ENCODE results near the gene PITX1.
"Not testable (repeated sequence)": the region's sequence is repeated elsewhere in the genome, so short reads cannot be mapped to it uniquely, and the experiment has no call there.

The PITX1 gene

DNA sequence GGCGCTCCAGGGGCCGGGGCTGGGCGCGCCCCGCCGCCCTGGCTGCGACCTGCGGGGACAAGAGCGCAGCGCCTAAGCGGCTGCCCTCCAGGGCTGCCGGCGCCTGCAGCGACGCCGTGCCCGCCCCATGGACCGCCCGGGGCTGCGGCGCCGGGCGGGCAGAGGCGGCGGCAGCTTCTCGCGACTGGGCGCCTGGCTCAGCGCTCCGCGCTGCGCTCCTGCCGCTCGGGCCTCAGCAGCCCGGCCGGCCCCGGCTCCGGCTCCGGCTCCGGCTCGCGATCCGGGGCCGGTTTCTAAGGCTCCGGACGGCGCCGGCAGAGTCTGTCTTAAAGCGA, at the start of gene PITX1:
TSS of gene PITX1 (minus strand) at position 328 of the 335 bp plus-strand sequence. CDS start 347 bp downstream, outside the sequence.
- DNase-seq: no peak

DNA sequence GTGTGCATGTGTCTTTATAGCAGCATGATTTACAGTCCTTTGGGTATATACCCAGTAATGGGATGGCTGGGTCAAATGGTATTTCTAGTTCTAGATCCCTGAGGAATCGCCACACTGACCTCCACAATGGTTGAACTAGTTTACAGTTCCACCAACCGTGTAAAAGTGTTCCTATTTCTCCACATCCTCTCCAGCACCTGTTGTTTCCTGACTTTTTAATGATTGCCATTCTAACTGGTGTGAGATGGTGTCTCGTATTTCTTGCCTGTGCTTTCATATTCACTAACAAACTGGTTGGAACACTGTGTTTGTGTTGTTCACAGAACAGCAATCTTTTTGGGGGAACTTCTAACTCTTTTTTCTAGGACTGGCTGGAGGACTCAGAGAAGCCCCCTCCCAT, 49.3 kb upstream of the PITX1 start:
- DNase-seq: not testable (repeated sequence)

DNA sequence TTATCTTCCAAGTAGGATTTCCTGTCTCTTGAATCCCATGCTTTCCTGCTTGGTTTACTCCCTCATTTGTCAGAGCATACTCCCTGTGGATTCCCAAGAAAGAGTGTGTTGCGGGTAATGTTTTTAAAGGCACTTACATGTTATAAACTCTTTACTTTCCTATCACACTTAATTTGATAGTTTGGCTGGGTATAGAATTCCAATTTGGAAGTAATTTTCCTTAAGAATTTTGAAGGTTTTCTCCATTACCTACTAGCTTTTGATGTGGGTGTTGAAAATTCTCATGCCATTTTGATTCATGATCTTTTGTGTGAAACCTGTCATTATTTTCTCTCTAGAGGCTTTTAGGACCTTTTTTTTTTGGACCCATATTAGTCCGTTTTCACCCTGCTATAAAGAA, 47.2 kb upstream of the PITX1 start:
- DNase-seq: no peak

DNA sequence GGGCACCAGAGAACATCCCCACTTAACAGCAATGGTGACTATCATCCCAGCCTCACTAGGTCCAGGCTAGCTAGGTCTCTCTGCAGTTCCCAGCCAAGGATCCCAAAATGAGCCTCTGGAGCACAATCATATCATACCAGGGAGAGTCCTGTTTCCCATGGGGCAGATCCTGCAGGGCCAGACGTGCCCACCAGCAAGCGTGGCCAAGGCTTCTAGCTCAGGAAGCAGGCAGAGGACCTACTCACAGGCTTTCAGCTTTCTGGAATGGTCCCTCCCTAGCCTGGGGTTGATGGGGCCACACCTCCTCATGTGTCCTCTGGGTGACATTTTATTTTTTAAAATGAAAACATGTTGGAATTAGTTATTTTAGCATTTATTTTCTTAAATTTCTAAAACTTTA, 45.7 kb upstream of the PITX1 start:
- no peak for DNase-seq

DNA sequence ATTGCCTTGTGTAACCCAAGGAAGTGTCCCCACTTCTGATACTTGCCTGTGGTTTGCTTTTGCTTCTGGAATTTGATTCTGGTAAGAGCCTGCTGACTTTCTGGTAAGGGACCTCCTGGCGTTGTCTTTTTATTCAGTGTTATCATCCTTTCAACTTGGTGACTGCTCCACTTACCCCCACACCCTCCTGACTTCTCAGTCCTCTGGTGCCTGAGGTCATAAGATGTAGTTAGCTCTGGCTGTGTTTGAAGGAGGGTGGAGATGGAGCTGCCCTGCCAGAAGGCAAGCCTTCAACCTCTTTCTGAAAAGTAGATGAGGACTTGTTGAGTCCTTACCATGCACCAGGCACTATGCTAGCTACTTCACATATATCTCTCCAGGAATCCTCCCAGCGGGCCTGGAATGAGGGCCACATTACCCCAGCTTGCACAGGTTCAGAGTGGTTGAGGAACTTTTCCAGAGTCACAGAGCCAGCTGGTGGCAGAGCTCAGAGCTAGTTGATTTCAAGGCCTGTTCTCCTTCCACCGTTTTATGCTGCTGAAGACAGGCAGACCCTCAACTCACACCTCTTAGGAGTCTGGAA, 45.2 kb upstream of the PITX1 start:
- no peak for DNase-seq

DNA sequence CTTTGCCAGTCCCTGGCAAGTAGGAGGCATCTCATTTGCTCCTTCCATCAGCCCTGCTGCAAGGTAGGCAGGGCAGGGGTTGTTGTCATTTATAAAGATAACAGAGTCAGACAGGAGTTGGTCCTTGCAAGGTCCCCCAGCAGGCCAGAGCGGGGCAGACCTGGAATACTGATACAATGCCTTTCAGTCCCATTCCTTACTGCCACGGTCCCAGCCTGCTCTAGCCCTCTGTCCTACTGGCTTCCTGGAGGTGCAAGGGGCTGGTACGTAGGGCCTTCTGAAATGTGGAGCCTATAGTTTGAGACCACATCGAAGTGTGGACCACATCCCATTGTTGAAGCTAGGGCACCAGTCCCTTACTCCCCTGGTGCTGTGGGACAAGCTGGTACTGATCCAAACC, 42.8 kb upstream of the PITX1 start:
- no peak for DNase-seq

DNA sequence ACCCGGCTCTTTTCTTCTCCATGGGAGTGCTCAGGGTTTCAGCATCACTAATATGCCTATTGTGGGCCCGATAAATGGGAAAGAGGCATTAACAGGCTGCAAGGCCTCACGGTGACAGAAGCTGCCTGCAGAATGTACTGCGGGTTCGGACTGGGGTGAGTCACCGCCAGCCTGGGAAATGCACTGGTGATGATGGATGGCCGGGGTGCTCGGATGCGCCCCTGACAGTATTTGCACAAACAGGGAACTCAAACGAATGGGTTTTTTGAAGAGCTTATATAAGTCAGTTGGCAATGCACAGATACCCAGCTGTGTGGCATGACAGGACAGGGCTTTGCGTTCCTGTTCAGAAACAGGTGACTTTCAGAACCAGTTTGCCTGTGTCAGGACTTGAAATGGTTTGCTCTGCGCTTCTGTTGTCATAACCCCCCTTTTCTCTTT, 42.0 kb upstream of the PITX1 start:
- DNase-seq: no peak

DNA sequence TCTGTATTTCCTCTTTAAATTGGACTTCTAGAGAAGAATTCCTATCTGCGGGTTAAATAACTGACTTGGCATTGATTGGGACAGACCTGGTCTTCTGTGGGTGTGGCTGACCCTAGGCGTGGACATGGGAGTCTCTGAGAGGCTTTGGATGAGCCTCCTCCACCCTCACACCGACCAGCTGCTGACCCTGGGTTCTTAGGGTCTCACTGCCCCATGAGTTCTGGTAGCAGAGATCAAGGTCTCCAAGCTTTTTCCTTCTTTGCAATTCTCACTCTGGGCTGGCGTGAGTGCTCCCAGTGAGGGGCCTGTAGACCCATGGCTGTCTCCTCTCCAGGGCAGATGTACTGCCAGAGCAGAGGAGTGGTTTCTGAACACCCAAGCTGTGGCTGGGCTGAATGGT, 41.6 kb upstream of the PITX1 start:
- DNase-seq: no peak

DNA sequence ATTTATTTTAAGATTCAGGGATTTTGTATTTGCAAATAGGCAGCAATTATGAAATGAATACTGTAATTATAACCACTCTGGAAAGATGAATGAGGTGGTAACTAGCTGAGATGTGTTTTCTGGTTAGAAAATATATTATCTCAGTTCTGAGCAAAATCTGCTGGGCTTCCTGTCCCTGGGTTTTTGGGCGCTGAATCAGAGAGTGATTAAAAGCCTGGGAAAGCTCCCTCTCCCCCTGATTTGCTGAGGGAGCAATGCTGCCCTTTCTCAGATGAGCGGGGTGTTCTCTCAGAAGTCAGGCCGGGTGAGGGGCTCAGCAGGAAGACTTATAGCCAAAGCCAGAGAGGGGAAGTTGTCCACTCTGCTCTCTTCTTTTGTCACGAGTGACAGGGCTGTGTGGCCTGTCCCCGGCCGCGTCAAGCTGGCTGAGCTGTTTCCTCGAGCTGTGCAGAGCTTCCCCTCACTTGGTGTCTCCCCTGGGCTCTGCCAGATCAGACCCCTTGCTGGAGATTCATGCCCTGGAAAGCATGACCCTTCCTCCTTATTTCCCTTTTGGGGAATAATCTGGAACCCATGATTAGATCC, 39.8 kb upstream of the PITX1 start:
- DNase-seq: no peak

DNA sequence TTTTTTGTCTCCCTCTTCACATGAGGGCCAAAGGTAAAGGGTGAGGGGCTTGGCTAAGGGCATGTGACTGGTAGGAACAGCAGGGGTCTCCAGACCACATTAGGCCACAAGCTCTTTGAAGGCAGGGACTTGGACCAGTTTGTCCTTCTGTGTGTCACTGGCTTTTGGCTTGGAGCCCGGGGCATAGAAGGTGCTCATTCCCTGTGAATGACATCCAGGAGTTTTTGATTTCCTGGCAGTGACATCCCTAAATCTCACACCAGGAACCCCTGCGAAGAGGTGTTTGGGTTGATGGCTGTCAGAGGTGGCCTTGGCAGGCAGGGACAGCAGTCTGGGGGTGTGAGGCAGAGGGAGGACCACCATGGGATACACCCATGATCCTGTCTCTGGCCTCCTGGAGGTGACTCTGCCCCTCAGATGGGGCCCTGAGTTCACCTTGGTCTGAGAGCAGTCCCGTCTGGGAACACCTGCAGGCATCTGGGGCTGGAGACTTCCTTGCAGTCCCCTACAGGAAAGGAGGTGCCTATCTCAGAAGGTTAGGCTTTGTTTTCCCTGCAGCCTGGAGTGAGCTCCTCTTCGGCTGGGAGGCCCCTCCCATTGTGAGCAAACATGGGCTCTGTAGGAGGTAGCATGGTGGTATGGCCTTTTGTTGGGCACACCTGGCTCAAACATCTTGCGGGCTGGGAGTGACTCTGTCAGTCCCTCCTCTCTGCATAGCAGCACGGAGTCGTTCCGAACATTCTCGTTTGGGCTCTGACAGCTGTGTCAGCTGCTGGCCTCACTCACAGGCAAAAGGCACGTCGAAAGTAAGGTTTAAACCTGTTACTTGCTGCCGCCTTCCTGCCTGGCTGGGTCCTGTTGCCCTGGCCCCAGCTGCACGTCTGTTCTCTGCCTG, 38.6 kb upstream of the PITX1 start:
- no peak for DNase-seq

DNA sequence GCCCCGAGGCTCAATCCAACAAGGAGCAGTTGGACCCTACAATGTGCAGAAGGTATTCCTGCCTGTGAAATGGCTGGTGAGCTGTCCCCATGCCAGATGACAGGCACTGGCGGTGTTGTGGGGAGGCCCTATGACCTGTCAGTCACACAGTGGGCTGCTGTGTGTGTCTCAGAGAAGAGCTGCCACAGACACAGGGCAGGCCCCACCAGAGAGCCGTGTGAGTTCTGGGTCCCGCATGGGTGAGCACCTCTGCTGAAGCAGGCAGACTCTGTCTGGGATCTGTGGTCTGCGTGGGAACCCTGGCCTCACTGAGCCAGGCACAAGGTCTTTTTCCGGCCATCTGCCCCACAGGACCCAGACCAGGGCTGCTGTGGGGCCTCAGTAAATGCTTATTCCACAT, 37.3 kb upstream of the PITX1 start:
- no peak for DNase-seq

DNA sequence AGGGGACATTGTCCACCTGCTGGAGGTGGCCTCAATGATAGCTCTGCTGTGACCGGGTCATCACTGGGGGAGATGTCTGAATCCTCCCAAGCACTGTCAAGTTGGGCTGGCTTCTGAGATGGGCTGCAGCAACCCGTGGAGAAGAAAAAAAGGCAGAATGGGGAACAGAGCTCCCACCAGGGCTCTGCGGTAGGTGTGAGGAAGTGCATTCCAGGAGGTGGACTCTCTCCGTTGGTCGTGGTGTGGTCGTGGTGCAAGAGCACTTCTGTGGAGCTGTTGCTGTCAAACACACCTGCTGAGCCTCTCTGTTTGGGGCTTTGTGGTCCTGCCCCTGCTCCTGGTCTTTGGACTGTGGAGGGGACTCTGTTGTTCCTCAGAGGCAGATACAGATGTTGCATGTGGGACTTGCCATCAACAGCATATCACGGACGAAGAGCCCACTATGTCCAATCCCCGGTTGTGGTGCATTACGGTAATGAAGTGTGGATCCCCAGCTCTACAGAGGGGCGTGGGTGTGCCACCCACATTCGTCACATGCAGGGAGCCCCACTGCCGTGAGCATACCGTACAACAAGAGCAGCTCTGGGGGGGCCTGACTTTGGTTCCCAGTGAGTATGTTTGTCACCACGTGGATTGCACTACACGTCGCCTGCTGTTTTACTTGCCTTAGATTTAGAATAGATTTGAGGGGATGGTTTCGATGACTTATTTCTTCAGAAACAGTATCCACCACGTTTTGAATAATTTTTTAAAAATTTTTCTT, 36.0 kb upstream of the PITX1 start:
- DNase-seq: no peak

DNA sequence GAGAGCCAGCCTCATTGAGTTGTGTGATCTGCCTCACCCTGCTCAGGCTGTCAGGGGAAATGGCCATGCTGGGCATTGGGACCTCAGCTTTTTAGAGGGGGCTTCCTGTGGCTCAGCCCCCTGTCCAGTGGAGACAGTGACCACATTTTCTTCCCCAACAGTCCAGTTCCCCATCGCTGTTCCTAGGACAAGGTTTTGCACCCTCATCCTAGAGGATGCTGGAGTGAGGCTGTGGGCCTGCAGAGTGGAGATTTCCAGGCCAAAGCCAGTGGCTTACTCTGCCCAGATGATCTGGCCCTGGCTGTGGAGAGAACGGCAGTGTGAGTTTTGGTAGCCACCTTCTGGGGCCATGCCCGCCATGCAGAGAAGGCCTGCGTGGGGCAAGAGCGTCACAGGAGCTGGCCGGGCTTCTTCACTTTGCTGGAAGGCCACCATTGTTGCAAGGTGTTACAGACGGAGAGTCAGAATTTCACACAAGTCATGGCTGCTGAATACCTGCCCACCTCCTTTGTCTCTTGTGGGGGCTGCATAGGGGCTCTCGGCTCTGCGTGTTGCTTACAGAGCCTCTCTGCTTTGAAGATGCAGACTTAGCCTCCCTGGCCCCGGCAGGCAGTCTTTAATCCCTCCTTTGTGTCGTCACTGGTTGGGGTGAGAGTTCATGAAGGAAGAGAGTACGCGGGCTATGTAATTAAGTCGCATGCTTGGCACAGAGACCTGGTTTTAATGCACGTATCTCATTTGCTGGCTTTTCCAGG, 35.2 kb upstream of the PITX1 start:
- no peak for DNase-seq

DNA sequence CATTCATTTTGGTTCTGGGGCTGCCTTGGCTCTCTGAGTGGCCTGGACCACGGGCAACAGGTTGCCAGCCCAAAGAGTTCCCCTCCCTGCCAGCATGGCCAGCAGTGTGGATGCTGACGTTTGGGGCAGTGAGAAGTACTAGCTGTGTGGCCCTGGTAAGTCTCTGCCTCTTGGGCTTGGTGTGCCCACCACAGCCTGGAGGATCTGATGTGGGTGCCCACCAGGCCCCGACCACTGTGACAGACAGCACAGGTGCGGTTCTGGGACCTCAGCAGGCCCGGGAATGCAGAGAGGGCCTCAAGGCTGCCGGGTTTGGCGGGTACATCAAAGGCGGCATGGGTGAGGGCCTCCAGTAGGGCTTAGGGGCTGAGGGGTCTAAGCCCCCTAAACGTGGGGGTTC, 33.6 kb upstream of the PITX1 start:
- no peak for DNase-seq

DNA sequence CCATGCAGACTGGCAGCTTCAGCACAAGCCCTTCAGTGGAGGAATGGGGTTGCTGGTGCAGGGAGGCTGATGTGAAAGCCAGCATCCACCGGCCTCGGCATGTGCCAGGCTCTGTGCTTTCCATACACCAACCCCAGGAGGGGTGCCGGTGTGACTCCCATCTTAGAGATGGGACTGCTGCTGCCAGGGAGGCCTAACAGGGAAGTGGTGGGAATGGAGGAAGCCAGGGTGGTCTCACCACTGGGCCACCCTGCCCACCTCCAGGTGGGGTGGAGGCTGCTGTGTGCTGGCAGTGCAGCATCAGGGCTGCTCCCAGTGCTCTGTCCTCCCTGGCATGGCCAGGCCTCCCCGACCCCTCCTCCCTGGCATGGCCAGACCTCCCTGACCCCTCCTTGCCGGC, 32.8 kb upstream of the PITX1 start:
- DNase-seq: no peak

DNA sequence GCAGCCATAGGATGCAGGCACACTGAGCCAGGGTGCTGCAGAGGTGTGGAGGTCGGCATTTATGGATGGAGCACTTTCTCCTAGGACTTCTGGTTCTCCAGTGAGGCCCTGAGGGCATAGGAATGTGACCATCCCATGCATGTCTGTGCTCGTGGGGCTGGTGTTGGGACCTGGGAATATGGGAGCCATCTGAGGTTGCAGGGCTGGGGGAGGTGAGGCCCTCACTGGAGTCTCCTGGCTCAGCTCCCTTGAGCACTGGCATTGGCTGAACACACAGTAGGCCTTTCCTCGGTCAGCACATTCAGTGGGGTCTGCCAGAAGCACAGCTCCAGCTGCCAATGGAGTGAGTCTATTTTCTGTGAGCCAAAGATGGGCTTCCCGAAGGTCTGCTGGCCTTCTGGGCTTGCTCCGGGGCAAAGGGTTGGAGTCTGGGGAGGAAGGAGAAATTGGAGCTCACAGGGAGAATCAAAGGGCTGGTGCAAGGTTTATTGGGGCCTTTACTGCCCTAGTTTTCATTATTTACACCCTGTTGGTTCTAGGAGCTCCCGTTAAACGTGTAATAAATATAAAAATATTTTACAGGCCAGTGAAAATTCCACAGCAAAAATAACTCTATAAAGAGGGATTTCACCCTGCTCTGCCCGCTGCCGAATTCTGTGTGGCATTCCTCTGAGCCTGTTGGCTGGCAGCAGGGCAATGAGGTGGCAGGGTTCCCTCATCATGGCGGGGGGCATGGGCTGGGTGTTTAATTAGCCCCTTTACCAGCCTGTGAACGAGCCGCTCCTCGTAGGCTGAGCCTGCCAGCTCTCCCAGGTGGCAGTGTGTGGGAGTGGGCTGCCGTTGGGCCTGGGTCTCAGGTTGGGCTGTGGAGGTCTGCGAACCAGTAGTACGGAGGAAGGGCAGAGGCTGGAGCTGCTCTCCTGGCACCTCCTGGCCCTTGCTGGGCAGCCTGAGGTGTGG, 31.6 kb upstream of the PITX1 start:
- DNase-seq: no peak

DNA sequence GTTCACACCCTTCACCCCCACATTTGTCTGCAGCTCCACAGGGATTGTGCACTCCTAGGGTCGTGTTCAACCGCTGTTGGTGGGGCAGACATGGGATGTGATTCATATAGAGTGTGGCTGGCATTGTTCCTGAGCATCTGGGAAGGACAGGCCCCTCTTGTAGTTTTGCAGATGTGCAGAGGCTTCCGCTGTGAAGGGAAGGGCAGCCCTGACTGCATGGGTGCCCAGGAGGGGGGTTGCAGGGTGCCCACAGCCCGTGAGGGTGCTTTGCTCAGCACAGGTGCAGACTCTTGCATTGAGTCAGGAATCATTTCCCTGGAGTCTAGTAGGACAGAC, 30.2 kb upstream of the PITX1 start:
- no peak for DNase-seq

DNA sequence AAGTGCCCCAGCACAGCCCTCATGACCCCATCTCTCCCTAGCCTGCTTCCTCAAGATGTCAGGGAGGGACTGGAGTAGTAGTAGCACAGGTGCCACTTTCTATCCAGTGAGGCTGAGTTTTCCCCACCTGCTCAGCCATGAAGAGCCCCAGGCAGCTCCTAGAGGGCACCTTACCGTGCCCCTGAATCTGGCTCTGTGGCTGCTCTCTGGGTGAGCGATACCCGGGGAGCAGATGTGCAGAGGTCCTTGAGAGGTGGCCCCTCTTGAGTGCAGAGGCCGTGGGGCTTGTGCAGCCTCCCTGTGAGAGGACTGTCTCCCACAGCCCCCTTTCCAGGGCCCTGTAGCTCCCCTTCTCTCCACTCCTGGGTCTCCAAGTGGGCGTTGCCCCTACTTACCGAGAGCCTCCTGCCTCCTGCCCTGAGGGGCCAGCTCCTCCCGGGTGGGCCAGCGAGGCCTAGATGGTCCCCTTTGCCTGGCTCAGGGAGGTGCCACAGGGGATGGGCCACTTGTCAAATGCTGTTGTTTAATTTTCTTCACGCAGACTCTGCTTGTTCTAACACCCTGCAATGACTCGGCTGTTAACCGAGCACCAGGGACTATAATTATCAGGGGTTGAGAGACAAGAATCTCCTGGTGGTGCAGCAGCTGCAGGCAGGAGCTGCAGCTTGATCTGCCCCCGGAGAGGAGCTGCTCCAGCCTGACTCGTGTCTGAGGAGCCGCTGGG, 29.6 kb upstream of the PITX1 start:
- no peak for DNase-seq

DNA sequence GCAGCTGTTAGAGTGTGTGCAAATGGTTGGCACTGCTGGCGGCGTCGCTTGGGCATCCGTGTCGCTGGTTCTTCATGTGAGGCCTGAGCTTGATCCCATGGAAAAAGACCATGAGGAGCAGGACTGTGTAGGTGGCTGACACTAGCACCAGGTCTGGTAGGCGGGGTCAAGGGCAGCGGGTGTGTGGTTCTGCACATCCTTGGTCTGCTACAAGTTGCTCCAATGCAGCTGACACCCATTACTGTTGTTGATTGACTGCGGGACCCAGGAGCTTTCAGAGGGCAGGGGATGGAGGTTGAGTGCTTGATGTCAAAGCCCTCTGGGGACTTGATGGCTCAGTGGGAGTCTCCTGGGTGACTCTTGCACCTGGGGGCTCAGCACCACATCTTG, 29.0 kb upstream of the PITX1 start:
- DNase-seq: no peak

DNA sequence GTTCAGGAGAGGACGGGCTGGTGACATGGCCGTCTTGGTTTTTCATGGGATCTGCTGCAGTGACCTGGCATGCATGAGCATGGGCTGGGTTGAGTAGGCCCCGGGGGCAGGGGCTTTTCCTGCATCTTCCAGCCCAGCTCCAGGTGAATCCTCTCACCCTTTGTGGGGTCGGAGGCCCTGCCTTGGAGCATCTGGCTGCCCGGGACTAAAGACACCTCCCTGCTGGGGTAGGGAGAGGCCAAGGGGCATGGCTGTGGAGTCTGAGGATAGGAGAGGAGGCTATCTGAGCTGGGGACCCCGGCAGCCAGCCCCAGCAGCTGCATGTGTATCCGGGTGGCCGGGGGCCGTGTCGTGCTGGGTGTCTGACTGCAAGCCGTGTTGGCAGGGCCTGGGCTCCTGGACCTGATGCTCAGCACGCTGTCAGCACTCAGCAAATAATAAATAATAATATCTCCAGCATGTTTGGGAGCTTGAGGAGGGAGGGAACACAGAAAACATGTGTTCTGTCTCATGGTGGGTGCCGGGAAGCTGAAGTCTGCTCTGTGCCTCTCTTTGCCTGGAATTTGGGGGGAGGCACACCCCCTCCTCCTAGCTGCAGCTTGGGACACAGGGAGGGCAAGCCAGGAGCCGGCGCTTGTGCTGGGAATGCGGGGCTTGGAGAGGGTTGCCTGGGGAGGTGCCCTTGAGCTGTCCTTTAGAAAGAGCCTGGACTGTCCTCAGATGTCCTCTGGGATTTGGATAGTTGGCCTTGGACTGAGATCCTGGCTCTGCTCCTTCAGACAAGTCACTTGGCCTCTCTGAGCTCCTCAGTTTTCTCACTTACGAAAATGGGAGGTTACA, 28.4 kb upstream of the PITX1 start:
- no peak for DNase-seq

Data from activated naive CD4-positive, alpha-beta T cell (primary cell).